Measurements from ENCODE around the gene OTOS. TPM values are rescaled to one million over a fixed set of nuclear protein-coding genes. Genes with fewer than 3 reads are reported as not detected.

OTOS gene
- total RNA-seq, 1 experiment from 2014 or later: not detected

DNA sequence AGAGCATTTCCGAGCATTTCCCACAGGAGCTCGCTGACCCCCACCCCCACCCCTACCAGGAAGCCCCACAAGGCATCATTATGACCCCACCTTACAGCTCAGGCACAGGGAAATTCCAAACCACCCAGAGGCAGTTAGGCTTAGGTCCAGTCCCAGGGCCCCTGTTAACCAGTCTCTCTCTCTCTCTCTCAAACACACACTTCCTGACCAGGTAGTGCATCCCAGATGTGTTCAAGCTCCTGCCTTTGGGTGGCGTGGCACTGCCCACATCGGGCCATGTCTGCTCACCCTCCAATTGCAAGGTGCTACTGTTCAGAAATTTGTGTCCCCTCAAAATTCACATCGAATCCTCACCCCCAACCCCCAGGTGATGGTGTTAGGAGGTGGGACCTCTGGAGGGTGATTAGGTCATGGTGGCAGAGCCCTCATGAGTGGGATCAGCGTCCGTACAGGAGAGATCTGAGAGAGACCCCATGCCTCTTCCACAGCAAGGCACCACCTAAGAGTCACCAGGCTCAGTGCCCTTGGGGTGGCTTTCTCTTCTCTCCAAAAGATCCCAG, 13.2 kb downstream of the OTOS start:
- Histone ChIP-seq H3K9me3 (ENCODE audit: low read depth, low read length, poor library complexity, severe bottlenecking) (no peaks in the 10 kb centered on the region), H3K4me1 (ENCODE audit: insufficient read depth, low read length, poor library complexity, severe bottlenecking) (no peaks in the 10 kb centered on the region), H3K4me3 (ENCODE audit: low read depth, low read length, poor library complexity, severe bottlenecking) (no peak overlapping the region), H3K36me3 (ENCODE audit: insufficient read depth, low read length, poor library complexity, severe bottlenecking) (peaks cover 19% of the 10 kb centered on the region), H3K27ac (ENCODE audit: low read depth, low read length, poor library complexity, severe bottlenecking) (no peak overlapping the region), H3K27me3 (replicated peaks; ENCODE audit: insufficient read depth, low read depth, low read length, poor library complexity) (no peaks in the 10 kb centered on the region)
- ChIA-PET POLR2A (ENCODE audit: low non-redundant PET) (no interaction called here), CTCF (no interaction called here)
- no peak for DNase-seq (ENCODE audit: low spot score)
- intact Hi-C loops (cut with micrococcal nuclease; ENCODE audit: unreplicated experiment): no loop called here
- no TSS peak for BruUV-seq (replicated peaks)
- no peak for TF ChIP-seq EZH2 (IDR thresholded peaks at IDR 0.05; ENCODE audit: borderline replicate concordance, low read depth, low read length, poor library complexity, severe bottlenecking)
- no peak for TF ChIP-seq CTCF (conservative IDR thresholded peaks at IDR 0.05; ENCODE audit: low read depth, low read length)

GRCh38 chr2:240126731-240127130, 13.7 kb downstream of the OTOS start:
- CTCF ChIA-PET: no interaction called here

DNA sequence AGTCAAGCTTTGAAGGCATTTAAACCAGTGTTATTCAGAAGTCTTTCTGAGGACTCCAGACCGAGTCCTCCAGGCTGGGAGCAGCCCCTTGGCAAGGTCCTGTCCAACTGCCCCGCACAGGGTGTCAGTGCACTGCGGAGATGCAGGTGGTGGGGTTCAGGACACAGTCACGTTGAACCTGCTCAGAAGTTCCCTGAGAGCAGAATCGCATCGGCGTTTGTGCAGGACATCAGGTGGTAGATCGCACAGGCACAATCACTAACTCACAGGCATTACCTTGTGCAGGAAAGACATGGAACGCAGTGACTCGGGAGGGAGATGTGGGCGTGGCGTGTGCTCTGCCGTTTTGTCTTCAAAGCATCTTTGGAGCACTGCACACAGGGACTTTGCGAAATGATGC, 14.7 kb downstream of the OTOS start:
- BruUV-seq (replicated peaks): no TSS peak
- POLR2A ChIA-PET (ENCODE audit: low non-redundant PET): no interaction called here
- intact Hi-C loops (cut with micrococcal nuclease; ENCODE audit: unreplicated experiment): no loop called here

More at GRCh38 chr2:240126731-240127130, 13.7 kb downstream of the OTOS start:
- Histone ChIP-seq H3K4me3 (ENCODE audit: low read depth, low read length, poor library complexity, severe bottlenecking) (no peak overlapping the region), H3K27me3 (replicated peaks; ENCODE audit: insufficient read depth, low read depth, low read length, poor library complexity) (no peaks in the 10 kb centered on the region), H3K9me3 (ENCODE audit: low read depth, low read length, poor library complexity, severe bottlenecking) (no peaks in the 10 kb centered on the region), H3K4me1 (ENCODE audit: insufficient read depth, low read length, poor library complexity, severe bottlenecking) (no peaks in the 10 kb centered on the region), H3K27ac (ENCODE audit: low read depth, low read length, poor library complexity, severe bottlenecking) (no peak overlapping the region), H3K36me3 (ENCODE audit: insufficient read depth, low read length, poor library complexity, severe bottlenecking) (peaks cover 17% of the 10 kb centered on the region)
- POLR2A ChIA-PET (ENCODE audit: low non-redundant PET): no interaction called here
- no TSS peak for BruUV-seq (replicated peaks)
- no peak for DNase-seq (ENCODE audit: low spot score)
- intact Hi-C loops (cut with micrococcal nuclease; ENCODE audit: unreplicated experiment): no loop called here
- TF ChIP-seq EZH2 (IDR thresholded peaks at IDR 0.05; ENCODE audit: borderline replicate concordance, low read depth, low read length, poor library complexity, severe bottlenecking) (no peak), CTCF (conservative IDR thresholded peaks at IDR 0.05; ENCODE audit: low read depth, low read length) (no peak)

More for the DNA sequence above, 14.7 kb downstream of the OTOS start:
- DNase-seq (ENCODE audit: low spot score): no peak
- Histone ChIP-seq H3K4me3 (ENCODE audit: low read depth, low read length, poor library complexity, severe bottlenecking) (no peak overlapping the region), H3K27me3 (replicated peaks; ENCODE audit: insufficient read depth, low read depth, low read length, poor library complexity) (no peaks in the 10 kb centered on the region), H3K36me3 (ENCODE audit: insufficient read depth, low read length, poor library complexity, severe bottlenecking) (peaks cover 14% of the 10 kb centered on the region), H3K4me1 (ENCODE audit: insufficient read depth, low read length, poor library complexity, severe bottlenecking) (no peaks in the 10 kb centered on the region), H3K27ac (ENCODE audit: low read depth, low read length, poor library complexity, severe bottlenecking) (no peak overlapping the region), H3K9me3 (ENCODE audit: low read depth, low read length, poor library complexity, severe bottlenecking) (no peaks in the 10 kb centered on the region)
- CTCF ChIA-PET: no interaction called here
- TF ChIP-seq EZH2 (IDR thresholded peaks at IDR 0.05; ENCODE audit: borderline replicate concordance, low read depth, low read length, poor library complexity, severe bottlenecking) (no peak), CTCF (conservative IDR thresholded peaks at IDR 0.05; ENCODE audit: low read depth, low read length) (no peak)

Measured in A673 (cell line).